ENCODE data around the gene LTBP3. TPM values are rescaled to one million over a fixed set of nuclear protein-coding genes. Genes with fewer than 3 reads are reported as not detected.
A peak's percentile ranks its signal among the peaks of the same experiment; 100 is the strongest.

Gene LTBP3
- total and polyA plus RNA-seq, 9 of the 15 experiments (the other 6 are each of a cell fraction or from before 2014, with no cell fraction given) = 0.06 to 20.5 (median 4.8) TPM

- peak in 1 of 4 experiments; percentile 34 for DNase-seq (ENCODE audit: extremely low read depth in 1 of 4, low spot score in 3 of 4)
- ChIA-PET CTCF (ENCODE audit: low intra/inter-chr PET ratio) (interaction anchor here (0.6 kb wide), 1 partner anchor 295 kb away, joined by 3 read pairs; no protein-coding TSS in a partner anchor), POLR2A (interaction anchor here (1.0 to 1.9 kb wide), 6 partner anchors 14 to 153 kb away, joined by 3 to 14 read pairs (median 5); partner anchors contain the start of genes MALAT1 and NEAT1)
- peaks cover 5% of the 10 kb centered on the region for H3K9me1 ChIP-seq (ENCODE audit: control insufficient read depth, insufficient read depth, low read length)
- peak overlapping the region; percentile 76 to 95 for H3K9ac ChIP-seq (ENCODE audit: insufficient read depth in 1 of 2, low read depth in 2 of 2, low read length in 2 of 2)
- H3K27me3 ChIP-seq (ENCODE audit: control insufficient read depth in 2 of 2, insufficient read depth in 2 of 2, low read length in 2 of 2) = no peaks in the 10 kb centered on the region; a peak in 1 of 5 replicates
- H3K4me3 ChIP-seq = peak overlapping the region; percentile 88
- in situ Hi-C loops (cut with MboI) = no loop called here
- under 1% methylated on average over 16 of the region's 26 CpGs for WGBS (ENCODE audit: insufficient coverage, low coverage, missing lambda C conversion rate)
- intact Hi-C loops (cut with micrococcal nuclease) = no loop called here
- H2AFZ ChIP-seq (ENCODE audit: low read depth, low read length) = 0 out of 2 replicates have a peak overlapping the region, but pooled peaks have one; percentile 34
- BruUV-seq (replicated peaks) = TSS peak; percentile 3
- ATAC-seq = peak; percentile 0; the same call in 1 of the 3 replicates
- peaks cover 56% of the 10 kb centered on the region for H3K79me2 ChIP-seq (ENCODE audit: control insufficient read depth, insufficient read depth, low read length)
- peaks cover 49% of the 10 kb centered on the region; the same call in 2 of the 3 replicates for H3K36me3 ChIP-seq (ENCODE audit: control insufficient read depth, insufficient read depth, low read length)
- H3K4me1 ChIP-seq (replicated peaks in 1 of 2; ENCODE audit: control insufficient read depth in 2 of 2, insufficient read depth in 2 of 2, low read length in 2 of 2) = peaks cover 53 to 96% of the 10 kb centered on the region in 2 experiments
- peak overlapping the region; percentile 84 for H3K27ac ChIP-seq (ENCODE audit: extremely low read depth, low read depth, low read length)
- H4K20me1 ChIP-seq (replicated peaks; ENCODE audit: control insufficient read depth, insufficient read depth, low read length) = peaks cover 6% of the 10 kb centered on the region
- H3K4me2 ChIP-seq (ENCODE audit: insufficient read depth, low read length) = peak overlapping the region; percentile 90
- FAIRE-seq = no peak
- no peaks in the 10 kb centered on the region for H3K9me3 ChIP-seq (replicated peaks; ENCODE audit: control insufficient read depth, insufficient read depth, low read depth, low read length)
- TF ChIP-seq MAX (CRISPR knock-in tag; IDR thresholded peaks at IDR 0.05) (peak; percentile 28; the same call in 1 of the 2 replicates), RBM22 (IDR thresholded peaks at IDR 0.05; ENCODE audit: low read depth, low read length, poor library complexity, severe bottlenecking) (peak; percentile 26), ASH1L (IDR thresholded peaks at IDR 0.05; ENCODE audit: borderline replicate concordance, low read depth, partially characterized antibody) (no peak), DEAF1 (CRISPR knock-in tag; IDR thresholded peaks at IDR 0.05) (no peak), USF1 (CRISPR knock-in tag; IDR thresholded peaks at IDR 0.05) (0 out of 2 replicates have a peak, but pooled peaks have one; percentile 19), SIN3A (IDR thresholded peaks at IDR 0.05; ENCODE audit: borderline replicate concordance in 2 of 2, control insufficient read depth in 1 of 2, low read depth in 2 of 2, low read length in 2 of 2) (0 out of 4 replicates have a peak, but pooled peaks of 1 of the 2 experiments have one; percentile 22), ZNF384 (IDR thresholded peaks at IDR 0.05; ENCODE audit: low read depth, low read length) (no peak), ZNF57 (CRISPR knock-in tag; IDR thresholded peaks at IDR 0.05) (no peak), NFE2L1 (tag; IDR thresholded peaks at IDR 0.05; ENCODE audit: borderline replicate concordance, low read depth) (no peak), SAFB (IDR thresholded peaks at IDR 0.05; ENCODE audit: borderline replicate concordance, low read depth, low read length) (no peak), NRF1 (conservative IDR thresholded peaks at IDR 0.05 in 1 of 2, IDR thresholded peaks at IDR 0.05 in 1 of 2) (0 out of 4 replicates have a peak, but pooled peaks of 1 of the 2 experiments have one; percentile 23)
- TF ChIP-seq, protein P1, sequence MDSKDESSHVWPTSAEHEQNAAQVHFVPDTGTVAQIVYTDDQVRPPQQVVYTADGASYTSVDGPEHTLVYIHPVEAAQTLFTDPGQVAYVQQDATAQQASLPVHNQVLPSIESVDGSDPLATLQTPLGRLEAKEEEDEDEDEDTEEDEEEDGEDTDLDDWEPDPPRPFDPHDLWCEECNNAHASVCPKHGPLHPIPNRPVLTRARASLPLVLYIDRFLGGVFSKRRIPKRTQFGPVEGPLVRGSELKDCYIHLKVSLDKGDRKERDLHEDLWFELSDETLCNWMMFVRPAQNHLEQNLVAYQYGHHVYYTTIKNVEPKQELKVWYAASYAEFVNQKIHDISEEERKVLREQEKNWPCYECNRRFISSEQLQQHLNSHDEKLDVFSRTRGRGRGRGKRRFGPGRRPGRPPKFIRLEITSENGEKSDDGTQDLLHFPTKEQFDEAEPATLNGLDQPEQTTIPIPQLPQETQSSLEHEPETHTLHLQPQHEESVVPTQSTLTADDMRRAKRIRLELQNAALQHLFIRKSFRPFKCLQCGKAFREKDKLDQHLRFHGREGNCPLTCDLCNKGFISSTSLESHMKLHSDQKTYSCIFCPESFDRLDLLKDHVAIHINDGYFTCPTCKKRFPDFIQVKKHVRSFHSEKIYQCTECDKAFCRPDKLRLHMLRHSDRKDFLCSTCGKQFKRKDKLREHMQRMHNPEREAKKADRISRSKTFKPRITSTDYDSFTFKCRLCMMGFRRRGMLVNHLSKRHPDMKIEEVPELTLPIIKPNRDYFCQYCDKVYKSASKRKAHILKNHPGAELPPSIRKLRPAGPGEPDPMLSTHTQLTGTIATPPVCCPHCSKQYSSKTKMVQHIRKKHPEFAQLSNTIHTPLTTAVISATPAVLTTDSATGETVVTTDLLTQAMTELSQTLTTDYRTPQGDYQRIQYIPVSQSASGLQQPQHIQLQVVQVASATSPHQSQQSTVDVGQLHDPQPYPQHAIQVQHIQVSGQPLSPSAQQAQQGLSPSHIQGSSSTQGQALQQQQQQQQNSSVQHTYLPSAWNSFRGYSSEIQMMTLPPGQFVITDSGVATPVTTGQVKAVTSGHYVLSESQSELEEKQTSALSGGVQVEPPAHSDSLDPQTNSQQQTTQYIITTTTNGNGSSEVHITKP (IDR thresholded peaks at IDR 0.05; ENCODE audit: partially characterized antibody) = peak; percentile 45
Observed at GRCh38 chr11:65576232-65576866, 18.2 kb upstream of the LTBP3 start.
